Karpas-422 (cell line): ENCODE results near the gene AIF1. TPM values are rescaled to one million over a fixed set of nuclear protein-coding genes. Genes with fewer than 3 reads are reported as not detected.
"Not testable (repeated sequence)": the region's sequence is repeated elsewhere in the genome, so short reads cannot be mapped to it uniquely, and the experiment has no call there.

Experiments used
- DNase-seq: peaks from one replicate; pipeline ENCODE4 v3.0.0-alpha.2; 2015
- H2AFZ ChIP-seq: fragments of 200-600 bp; sonication (generic); 2 replicates; pipeline ENCODE4 v1.6.1; 2014; ENCODE audit warnings: antibody characterized with exemption, low read length, mixed read lengths
- H3K27ac ChIP-seq: fragments of 200-600 bp; sonication (generic); 2 replicates; pipeline ENCODE4 v1.5.1; 2014; ENCODE audit warnings: mild to moderate bottlenecking, low read length, moderate library complexity
- H3K27me3 ChIP-seq: fragments of 200-600 bp; sonication (generic); 2 replicates; pipeline ENCODE4 v1.6.1; 2014; ENCODE audit warnings: low read length, mixed read lengths
- H3K36me3 ChIP-seq: fragments of 200-600 bp; sonication (generic); 2 replicates; pipeline ENCODE4 v1.6.1; 2014; ENCODE audit warnings: low read length, mixed read lengths; ENCODE audit not compliant: insufficient read depth
- H3K4me1 ChIP-seq: fragments of 200-600 bp; sonication (generic); 2 replicates; pipeline ENCODE4 v1.6.1; 2014; ENCODE audit warnings: mild to moderate bottlenecking, low read length, mixed read lengths
- H3K4me2 ChIP-seq: fragments of 200-600 bp; sonication (generic); 2 replicates; pipeline ENCODE4 v1.6.1; 2014; ENCODE audit warnings: low read length, low read depth, mild to moderate bottlenecking; ENCODE audit not compliant: poor library complexity, severe bottlenecking
- H3K4me3 ChIP-seq: fragments of 200-600 bp; sonication (generic); 2 replicates; pipeline ENCODE4 v1.5.1; 2014; ENCODE audit warnings: mild to moderate bottlenecking, antibody characterized with exemption, low read length, mixed read lengths
- H3K79me2 ChIP-seq: fragments of 200-600 bp; sonication (generic); 2 replicates; pipeline ENCODE4 v1.6.1; 2014; ENCODE audit warnings: mild to moderate bottlenecking, low read length, mixed read lengths
- H3K9ac ChIP-seq: fragments of 200-600 bp; sonication (generic); 2 replicates; pipeline ENCODE4 v1.6.0; 2014; ENCODE audit warnings: low read length
- H3K9me2 ChIP-seq: fragments of 200-600 bp; sonication (generic), shearing (Covaris generic); replicated peaks from 2 replicates; pipeline ENCODE4 v1.6.0; 2014; ENCODE audit warnings: mild to moderate bottlenecking, low read length, moderate library complexity; ENCODE audit not compliant: insufficient read depth
- H3K9me3 ChIP-seq: fragments of 300-700, 200-600 bp; sonication (generic); 2 replicates; pipeline ENCODE4 v1.6.1; 2014; ENCODE audit warnings: low read length, mixed read lengths
- H4K20me1 ChIP-seq: fragments of 200-600 bp; sonication (generic); 2 replicates; pipeline ENCODE4 v1.6.1; 2014; ENCODE audit warnings: mild to moderate bottlenecking, antibody characterized with exemption, low read length, low read depth; ENCODE audit not compliant: insufficient read depth
- total RNA-seq: library from RNA; depleted of rRNA; stranded (reverse); fragments of >200 nt; shearing (Covaris generic); gene quantifications from 2 replicates; pipeline ENCODE4 v1.2.3, GENCODE V29; 2014; ENCODE audit warnings: low replicate concordance

Gene AIF1
- total RNA-seq, 1 experiment from 2014 or later = not detected

DNA sequence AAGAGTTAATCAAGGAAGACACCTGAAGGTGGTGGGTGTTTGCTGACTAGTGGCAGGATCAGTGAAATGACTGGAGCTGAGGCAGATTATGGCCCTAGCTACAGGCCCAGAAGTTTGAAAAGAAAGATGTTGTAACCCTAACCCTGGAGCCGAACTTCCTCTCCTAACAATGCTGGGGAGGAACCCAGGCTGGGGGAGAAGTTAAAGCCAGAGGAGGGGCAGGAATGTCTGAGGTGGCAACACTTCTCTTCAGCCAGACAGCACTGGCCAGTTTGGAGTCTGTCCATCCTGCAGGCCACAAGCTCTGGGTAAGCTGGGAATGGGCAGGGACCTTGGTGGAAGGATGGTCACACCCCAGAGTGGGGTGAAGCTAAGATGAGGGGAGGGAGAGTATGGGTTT is 29.0 kb upstream of the AIF1 start, which contains the start of gene LST1:
LST1 (plus strand) TSS at position 270 of the 400 bp plus-strand sequence. CDS start 1,023 bp downstream, outside the sequence.
- DNase-seq = peak; percentile 46
- Histone ChIP-seq H3K27ac (peak within 1 kb of the TSS; percentile 76), H3K9me2 (no peaks in the 10 kb centered on the region), H4K20me1 (no peaks in the 10 kb centered on the region), H3K4me2 (peak within 1 kb of the TSS; percentile 40), H3K27me3 (no peaks in the 10 kb centered on the region), H3K9me3 (no peaks in the 10 kb centered on the region), H2AFZ (no peak within 1 kb of the TSS), H3K79me2 (peaks cover 9% of the 10 kb centered on the region; the same call in 1 of the 2 replicates), H3K9ac (peak within 1 kb of the TSS; percentile 38), H3K4me1 (peaks cover 44% of the 10 kb centered on the region), H3K4me3 (no peak within 1 kb of the TSS), H3K36me3 (no peaks in the 10 kb centered on the region)

DNA sequence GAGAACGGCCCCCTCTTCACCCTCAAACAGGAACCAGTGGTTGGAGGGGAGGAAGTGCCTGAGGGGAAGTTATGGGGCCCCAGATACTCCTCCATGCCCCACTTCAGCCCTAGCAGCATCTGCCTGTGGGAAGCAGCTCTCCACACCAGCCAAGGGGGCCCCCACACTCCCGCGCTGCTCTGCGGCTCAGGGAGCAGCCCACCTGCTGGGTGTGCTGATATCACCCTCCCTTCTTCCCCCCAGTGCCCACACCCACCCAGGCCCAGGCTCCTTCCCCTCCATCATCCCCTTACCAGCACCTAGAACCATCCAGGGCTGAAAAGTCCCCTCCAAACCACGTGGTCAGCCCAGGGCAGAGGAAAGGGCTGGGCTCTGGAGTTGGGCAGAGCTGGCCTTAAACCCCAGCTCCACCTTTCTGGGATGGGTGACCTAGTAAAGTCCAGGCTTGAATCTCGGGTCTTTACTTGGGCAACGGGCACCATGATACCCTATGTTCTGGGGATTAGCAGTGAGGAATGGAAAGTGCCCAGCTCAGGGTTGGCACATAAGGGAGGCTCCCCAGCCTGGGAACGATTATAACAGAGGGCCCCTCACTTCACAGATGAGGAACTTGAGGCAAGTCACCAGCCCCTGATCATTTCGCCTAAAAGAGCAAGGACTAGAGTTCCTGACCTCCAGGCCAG is 28.3 kb upstream of the AIF1 start:
- H2AFZ ChIP-seq = no peak overlapping the region
- no peaks in the 10 kb centered on the region for H3K36me3 ChIP-seq
- H3K4me3 ChIP-seq = no peak overlapping the region
- DNase-seq = peak; percentile 75
- H4K20me1 ChIP-seq = no peaks in the 10 kb centered on the region
- H3K9ac ChIP-seq = peak overlapping the region; percentile 38
- no peaks in the 10 kb centered on the region for H3K9me2 ChIP-seq
- peaks cover 2% of the 10 kb centered on the region; the same call in 1 of the 2 replicates for H3K79me2 ChIP-seq
- peak overlapping the region; percentile 55 for H3K27ac ChIP-seq
- no peaks in the 10 kb centered on the region for H3K27me3 ChIP-seq
- peak overlapping the region; percentile 40 for H3K4me2 ChIP-seq
- no peaks in the 10 kb centered on the region for H3K9me3 ChIP-seq
- H3K4me1 ChIP-seq = peaks cover 41% of the 10 kb centered on the region

DNA sequence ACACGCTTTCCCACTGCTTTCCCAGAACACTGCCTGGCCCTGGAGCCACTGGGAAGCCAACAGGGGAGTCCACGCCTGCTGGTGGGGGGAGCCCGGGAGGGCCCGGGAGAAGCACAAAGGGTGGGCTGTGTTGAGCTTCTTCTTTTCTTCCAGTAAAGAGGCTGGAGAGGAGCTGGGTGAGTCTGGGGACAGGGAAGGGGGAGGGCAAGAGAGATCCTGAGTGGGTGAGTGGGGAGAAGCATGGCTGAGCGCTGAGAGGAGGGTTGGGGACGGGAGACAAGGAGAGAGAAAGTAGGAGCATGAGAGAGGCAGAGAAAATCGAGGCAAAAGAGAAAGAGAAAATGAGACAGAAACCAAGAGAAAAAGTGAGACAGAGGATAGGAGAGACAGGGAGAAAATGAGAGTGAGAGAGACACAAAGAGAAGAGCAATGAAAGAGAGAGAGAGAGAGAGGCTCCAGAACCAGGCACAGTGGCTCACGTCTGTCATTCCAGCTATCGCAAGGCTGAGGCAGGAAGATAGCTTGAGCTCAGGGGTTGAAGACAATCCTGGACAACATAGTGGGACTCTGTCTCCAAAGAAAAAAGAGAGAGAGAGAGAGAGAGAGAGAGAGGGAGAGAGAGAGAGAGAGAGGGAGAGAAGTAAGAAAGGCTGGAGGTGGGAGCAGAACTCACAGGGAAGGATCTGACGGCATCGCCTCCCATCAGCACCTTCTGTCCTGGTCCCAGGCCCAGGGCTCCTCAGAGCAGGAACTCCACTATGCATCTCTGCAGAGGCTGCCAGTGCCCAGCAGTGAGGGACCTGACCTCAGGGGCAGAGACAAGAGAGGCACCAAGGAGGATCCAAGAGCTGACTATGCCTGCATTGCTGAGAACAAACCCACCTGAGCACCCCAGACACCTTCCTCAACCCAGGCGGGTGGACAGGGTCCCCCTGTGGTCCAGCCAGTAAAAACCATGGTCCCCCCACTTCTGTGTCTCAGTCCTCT is 26.9 kb upstream of the AIF1 start:
- no peaks in the 10 kb centered on the region for H3K9me2 ChIP-seq
- no peak overlapping the region for H3K4me3 ChIP-seq
- H3K27ac ChIP-seq = no peak overlapping the region
- H3K36me3 ChIP-seq = no peaks in the 10 kb centered on the region
- peaks cover 31% of the 10 kb centered on the region for H3K4me1 ChIP-seq
- H4K20me1 ChIP-seq = no peaks in the 10 kb centered on the region
- no peak overlapping the region for H3K4me2 ChIP-seq
- no peak overlapping the region for H2AFZ ChIP-seq
- no peak for DNase-seq
- H3K9ac ChIP-seq = no peak overlapping the region
- H3K79me2 ChIP-seq = no peaks in the 10 kb centered on the region
- no peaks in the 10 kb centered on the region for H3K9me3 ChIP-seq
- H3K27me3 ChIP-seq = no peaks in the 10 kb centered on the region

DNA sequence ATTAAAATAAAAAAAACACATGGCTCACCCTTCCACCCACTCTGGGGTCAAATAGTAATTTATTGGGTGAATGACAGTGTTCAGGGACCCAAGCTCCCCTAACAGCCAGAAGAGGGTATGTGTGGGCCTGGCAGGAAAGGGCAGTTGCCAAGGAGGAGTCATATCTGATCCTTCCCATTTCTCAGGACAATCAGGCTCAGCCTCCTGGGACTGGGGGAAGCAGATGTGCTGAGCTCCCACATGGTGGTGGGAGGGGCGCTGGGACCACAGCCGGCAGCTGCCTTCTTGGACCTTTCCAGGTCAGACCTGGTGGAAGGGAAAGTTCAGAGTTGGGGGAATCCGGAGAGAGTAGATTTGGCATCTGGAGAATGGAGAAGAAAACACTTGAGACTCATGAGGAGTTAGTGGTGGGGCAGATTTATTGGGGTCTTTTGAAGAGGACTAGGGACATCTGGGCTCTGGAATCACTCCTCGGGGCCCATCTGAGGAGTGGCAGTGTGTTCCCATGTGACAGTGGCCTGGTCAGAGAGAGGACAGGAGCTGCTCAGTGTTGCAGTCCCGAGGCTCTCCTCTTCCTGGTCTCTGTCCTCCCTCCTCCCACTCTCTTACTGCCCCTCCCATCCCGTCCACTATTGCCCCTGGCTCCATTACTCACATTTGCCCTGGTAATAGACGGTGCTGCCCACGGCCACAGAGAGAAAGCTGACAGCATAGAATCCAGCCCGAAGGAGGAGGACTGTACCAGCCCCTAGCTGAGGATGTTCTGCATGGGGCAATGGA is 26.0 kb upstream of the AIF1 start:
- H2AFZ ChIP-seq = no peak overlapping the region

DNA sequence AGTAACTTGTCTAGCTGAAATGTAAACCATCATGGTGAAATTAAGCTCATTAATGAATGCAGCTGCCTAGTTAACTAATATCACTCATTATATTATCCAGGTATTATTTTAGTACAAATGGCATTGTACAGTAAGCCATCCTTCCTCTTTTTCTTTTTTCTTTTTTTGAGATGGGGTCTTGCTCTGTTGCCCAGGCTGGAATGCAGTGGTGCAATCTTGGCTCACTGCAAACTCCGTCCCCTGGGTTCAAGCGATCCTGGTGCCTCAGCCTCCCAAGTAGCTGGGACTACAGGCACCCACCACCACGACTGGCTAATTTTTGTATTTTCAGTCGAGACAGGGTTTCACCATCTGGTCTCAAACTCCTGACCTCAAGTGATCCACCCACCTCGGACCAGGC is 24.3 kb upstream of the AIF1 start:
- not testable (repeated sequence) for H4K20me1 ChIP-seq, H3K4me3 ChIP-seq, H2AFZ ChIP-seq, H3K36me3 ChIP-seq, H3K27me3 ChIP-seq, H3K9me2 ChIP-seq, H3K4me2 ChIP-seq, H3K9me3 ChIP-seq, H3K79me2 ChIP-seq, DNase-seq, H3K27ac ChIP-seq, H3K9ac ChIP-seq
- peaks cover 16% of the 10 kb centered on the region for H3K4me1 ChIP-seq

More for the DNA sequence above, 26.0 kb upstream of the AIF1 start:
- Histone ChIP-seq H3K9ac (no peak overlapping the region), H3K4me3 (no peak overlapping the region), H3K4me1 (peaks cover 31% of the 10 kb centered on the region), H3K4me2 (no peak overlapping the region), H3K9me3 (no peaks in the 10 kb centered on the region), H3K27me3 (no peaks in the 10 kb centered on the region), H3K9me2 (no peaks in the 10 kb centered on the region), H4K20me1 (no peaks in the 10 kb centered on the region), H3K79me2 (no peaks in the 10 kb centered on the region), H3K27ac (no peak overlapping the region), H3K36me3 (no peaks in the 10 kb centered on the region)
- DNase-seq = no peak

DNA sequence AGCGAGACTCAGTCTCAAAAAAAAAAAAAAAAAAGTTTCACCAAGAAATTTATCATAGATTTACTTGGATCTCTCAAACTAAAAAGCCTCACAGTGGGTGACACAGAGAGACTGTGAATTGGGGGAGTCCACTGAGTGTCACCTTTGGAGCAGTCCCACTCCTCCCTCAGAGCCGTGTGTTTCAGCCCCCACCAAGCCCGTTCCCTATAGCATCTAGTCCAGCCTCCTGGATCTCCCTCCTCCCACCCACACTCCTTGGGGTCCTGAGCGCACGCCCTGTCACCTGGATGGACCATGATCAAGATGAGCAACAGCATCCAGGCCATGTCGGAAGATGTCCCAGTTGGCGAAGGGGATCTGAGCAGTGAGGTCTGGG is 22.6 kb upstream of the AIF1 start:
- no peak overlapping the region for H2AFZ ChIP-seq

GRCh38 chr6:31597006-31597405 is 18.0 kb upstream of the AIF1 start:
- H3K36me3 ChIP-seq = no peaks in the 10 kb centered on the region
- no peak overlapping the region for H2AFZ ChIP-seq
- no peaks in the 10 kb centered on the region for H3K9me3 ChIP-seq
- peak; percentile 87 for DNase-seq
- no peak overlapping the region for H3K4me2 ChIP-seq
- H3K27ac ChIP-seq = no peak overlapping the region
- H3K79me2 ChIP-seq = no peaks in the 10 kb centered on the region
- H3K27me3 ChIP-seq = no peaks in the 10 kb centered on the region
- H4K20me1 ChIP-seq = no peaks in the 10 kb centered on the region
- H3K9me2 ChIP-seq = no peaks in the 10 kb centered on the region
- no peak overlapping the region for H3K9ac ChIP-seq
- peaks cover 9% of the 10 kb centered on the region; the same call in 1 of the 2 replicates for H3K4me1 ChIP-seq
- H3K4me3 ChIP-seq = no peak overlapping the region

More for the DNA sequence above, 22.6 kb upstream of the AIF1 start:
- H3K27me3 ChIP-seq = no peaks in the 10 kb centered on the region
- H4K20me1 ChIP-seq = no peaks in the 10 kb centered on the region
- DNase-seq = no peak
- no peaks in the 10 kb centered on the region for H3K9me2 ChIP-seq
- H3K27ac ChIP-seq = no peak overlapping the region
- no peaks in the 10 kb centered on the region for H3K9me3 ChIP-seq
- H3K36me3 ChIP-seq = no peaks in the 10 kb centered on the region
- no peak overlapping the region for H3K9ac ChIP-seq
- H3K4me3 ChIP-seq = no peak overlapping the region
- no peaks in the 10 kb centered on the region for H3K79me2 ChIP-seq
- H3K4me2 ChIP-seq = no peak overlapping the region
- peaks cover 6% of the 10 kb centered on the region; the same call in 1 of the 2 replicates for H3K4me1 ChIP-seq
